Measurements from ENCODE around the gene PAQR3. TPM values are rescaled to one million over a fixed set of nuclear protein-coding genes. Genes with fewer than 3 reads are reported as not detected.

The PAQR3 gene
- total RNA-seq, 4 donors from 2014 or later, result 9.4 to 18.9 (median 9.7) TPM

DNA sequence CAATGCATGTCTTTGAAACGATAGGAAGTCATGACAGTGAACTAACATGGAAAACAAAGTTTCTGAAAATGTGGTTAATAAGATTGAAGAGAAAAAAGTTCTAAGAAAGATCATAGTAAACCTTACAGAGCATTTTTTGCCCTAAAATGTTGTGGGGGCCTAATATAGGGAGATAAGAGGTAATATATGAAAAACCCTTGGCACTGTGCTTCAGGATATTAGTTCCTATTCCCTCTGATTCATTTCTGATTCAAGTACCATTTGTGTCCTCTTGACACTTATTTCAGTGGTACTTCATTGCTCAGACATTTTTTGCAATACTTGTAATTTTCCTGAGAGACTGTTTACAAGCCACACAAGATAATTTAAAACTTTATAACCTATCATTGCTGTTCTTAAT lies 35.1 kb downstream of the PAQR3 start:
- Histone ChIP-seq H3K4me1 (no peaks in the 10 kb centered on the region), H3K9me3 (no peaks in the 10 kb centered on the region), H3K27ac (no peak overlapping the region), H3K4me3 (no peak overlapping the region), H3K36me3 (no peaks in the 10 kb centered on the region), H3K27me3 (no peaks in the 10 kb centered on the region)
- WGBS, 2 donors, result 79 to 85% methylated on average over 1 of the region's 1 CpG
- intact Hi-C loops (cut with DNase I), result no loop called here
- no peak for TF ChIP-seq POLR2A (IDR thresholded peaks at IDR 0.05)
- no peak for TF ChIP-seq CTCF (IDR thresholded peaks at IDR 0.05)
- DNase-seq, result no peak

DNA sequence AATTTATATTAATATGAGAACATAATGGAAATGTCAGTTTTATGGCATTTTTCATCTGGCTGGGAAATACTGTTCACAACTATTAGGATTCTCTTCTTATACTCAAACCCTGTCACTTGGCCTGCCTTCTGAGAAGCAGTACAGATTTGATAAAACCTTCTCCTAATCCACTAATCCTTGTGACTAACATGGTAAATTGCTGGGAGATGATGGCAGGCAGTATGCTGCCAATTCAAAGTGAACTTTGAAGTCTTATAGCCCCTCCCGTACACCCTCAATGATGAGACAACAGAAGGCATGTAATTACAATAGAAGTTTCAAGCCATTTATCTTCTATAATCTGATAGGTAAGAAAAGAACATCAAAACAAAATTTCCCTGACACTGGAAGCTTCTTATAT lies 36.9 kb downstream of the PAQR3 start:
- Histone ChIP-seq H3K9me3 (no peaks in the 10 kb centered on the region), H3K27ac (no peak overlapping the region), H3K4me3 (no peak overlapping the region), H3K4me1 (no peaks in the 10 kb centered on the region), H3K36me3 (no peaks in the 10 kb centered on the region), H3K27me3 (no peaks in the 10 kb centered on the region)
- TF ChIP-seq CTCF (IDR thresholded peaks at IDR 0.05), result no peak
- TF ChIP-seq POLR2A (IDR thresholded peaks at IDR 0.05), result no peak
- WGBS, 2 donors, result 62 to 69% methylated on average over 1 of the region's 1 CpG
- no peak for DNase-seq
- intact Hi-C loops (cut with DNase I), result no loop called here

DNA sequence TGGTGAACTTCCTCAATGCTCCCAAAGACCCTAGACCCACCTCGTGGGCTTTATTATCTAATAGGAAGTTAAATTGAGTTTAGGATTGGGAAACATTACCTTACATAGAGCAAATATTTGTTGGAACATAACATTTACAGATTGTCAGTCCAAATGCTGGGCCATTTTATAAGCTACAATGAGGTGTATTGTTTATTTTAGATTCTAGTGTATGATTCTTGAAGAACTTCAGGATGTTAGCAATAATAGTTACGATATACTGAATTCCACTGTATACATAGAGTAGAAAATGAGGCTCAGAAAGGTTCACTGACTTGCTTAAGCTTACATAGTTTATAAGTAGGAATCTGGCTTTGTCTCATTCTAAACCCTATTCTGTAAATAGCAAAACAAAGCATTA lies 37.4 kb downstream of the PAQR3 start:
- no peaks in the 10 kb centered on the region for H3K36me3 ChIP-seq
- H3K4me3 ChIP-seq, result no peak overlapping the region
- 70 to 71% methylated on average over 2 of the region's 2 CpGs for WGBS, 2 donors
- DNase-seq, result no peak
- TF ChIP-seq POLR2A (IDR thresholded peaks at IDR 0.05) (no peak), CTCF (IDR thresholded peaks at IDR 0.05) (no peak)
- intact Hi-C loops (cut with DNase I), result no loop called here
- H3K27me3 ChIP-seq, result no peaks in the 10 kb centered on the region
- H3K27ac ChIP-seq, result no peak overlapping the region
- H3K4me1 ChIP-seq, result no peaks in the 10 kb centered on the region
- no peaks in the 10 kb centered on the region for H3K9me3 ChIP-seq

DNA sequence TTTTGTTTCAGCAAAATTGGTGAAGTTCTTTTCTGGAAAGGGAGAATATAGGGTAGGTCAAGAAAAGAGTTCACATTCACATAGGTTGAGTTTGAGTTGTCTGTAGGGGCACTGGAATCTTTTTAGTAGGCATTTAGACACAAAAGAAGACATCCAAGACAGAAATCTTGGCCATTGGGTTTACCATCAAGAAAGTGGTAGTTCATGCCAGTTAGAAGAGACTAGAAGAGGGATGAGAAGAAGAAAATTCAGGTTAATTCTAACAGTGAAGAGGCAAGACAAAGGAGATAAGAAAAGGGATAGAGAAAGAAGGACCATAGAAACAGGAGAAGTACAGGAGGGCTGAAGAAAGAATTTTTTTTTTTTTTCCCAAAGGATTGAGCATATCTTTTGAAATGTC lies 39.9 kb downstream of the PAQR3 start:
- peaks cover 0 to 9% (median 0%) of the 10 kb centered on the region in 3 donors for H3K36me3 ChIP-seq
- intact Hi-C loops (cut with DNase I), result no loop called here
- no peaks in the 10 kb centered on the region for H3K9me3 ChIP-seq
- H3K27me3 ChIP-seq, result no peaks in the 10 kb centered on the region
- DNase-seq, result no peak
- no peak overlapping the region for H3K27ac ChIP-seq
- no peaks in the 10 kb centered on the region for H3K4me1 ChIP-seq
- no peak overlapping the region for H3K4me3 ChIP-seq
- TF ChIP-seq CTCF (IDR thresholded peaks at IDR 0.05) (no peak), POLR2A (IDR thresholded peaks at IDR 0.05) (no peak)

- TF ChIP-seq POLR2A (IDR thresholded peaks at IDR 0.05), result no peak
- TF ChIP-seq CTCF (IDR thresholded peaks at IDR 0.05), result no peak
- intact Hi-C loops (cut with DNase I), result no loop called here
- Histone ChIP-seq H3K27ac (no peak overlapping the region), H3K36me3 (peaks cover 0 to 74% (median 0%) of the 10 kb centered on the region in 3 donors), H3K4me3 (no peak overlapping the region), H3K27me3 (no peaks in the 10 kb centered on the region), H3K9me3 (no peaks in the 10 kb centered on the region), H3K4me1 (no peaks in the 10 kb centered on the region)
- DNase-seq, result no peak
Observed at GRCh38 chr4:78889955-78890354, 49.3 kb downstream of the PAQR3 start.
